Body of pancreas (tissue), 4 donors: ENCODE results near the gene LRRC53. TPM values are rescaled to one million over a fixed set of nuclear protein-coding genes. Genes with fewer than 3 reads are reported as not detected.

Experiments
- ATAC-seq: fragments of 150-250 bp; one replicate; pipeline ENCODE4 v1.9.1; 2016
- DNase-seq, 4 donors: peaks; one replicate each; pipeline ENCODE4 v3.0.0-alpha.2; 2019
- H3K27ac ChIP-seq, 4 donors: fragments of 200-600 bp; sonication (generic); 1 replicate in 3 of 4; 2 replicates in 1 of 4; pipeline versions ENCODE4 v1.5.1 to v1.6.1; 2016 to 2019; ENCODE audit warnings: mild to moderate bottlenecking in 1 of 4, mixed read lengths in 1 of 4, moderate library complexity in 1 of 4
- H3K27me3 ChIP-seq, 2 donors: fragments of 200-600 bp; sonication (generic); one replicate each; pipeline ENCODE4 v1.6.0; 2016; ENCODE audit warnings: mild to moderate bottlenecking in 1 of 2
- H3K36me3 ChIP-seq, 2 donors: fragments of 200-600 bp; sonication (generic); replicated peaks in 1 of 2; 2 replicates each; pipeline ENCODE4 v1.5.1; 2016; ENCODE audit warnings: low read depth in 2 of 2; ENCODE audit not compliant: insufficient read depth in 1 of 2
- H3K4me1 ChIP-seq: fragments of 200-600 bp; sonication (generic); one replicate; pipeline ENCODE4 v1.6.0; 2016
- H3K4me3 ChIP-seq, 2 donors: fragments of 200-600 bp; sonication (generic); 1 replicate in 1 of 2; 2 replicates in 1 of 2; pipeline ENCODE4 v1.5.1; 2016 to 2019
- H3K9me3 ChIP-seq, 3 donors: fragments of 200-600 bp; sonication (generic); 1 replicate in 2 of 3; 2 replicates in 1 of 3; pipeline ENCODE4 v1.5.1; 2016
- POLR2A ChIP-seq, 3 donors: fragments of 450-650 bp; IDR thresholded peaks; one replicate each; pipeline ENCODE4 v1.6.1; 2016; ENCODE audit warnings: antibody characterized with exemption in 3 of 3, mild to moderate bottlenecking in 2 of 3
- WGBS, 2 donors: methylation state at CpG; one replicate each; pipeline ENCODE4 v1.1.5; 2017; 5-methylcytosine and 5-hydroxymethylcytosine counted together
- intact Hi-C: fragments of 100-400 bp; cut with DNase I; formaldehyde crosslinking; loops from one replicate; pipeline ENCODE4 v1.15.1; 2023
- total RNA-seq, 2 donors: library from RNA; depleted of rRNA; stranded (reverse); fragments of >200 nt; gene quantifications; one replicate each; pipeline ENCODE4 v1.1.0, GENCODE V29; 2016
- TF ChIP-seq, protein P1 (sequence below), 7 experiments: fragments of 450-650 bp in 4 of 7; fragments of 200-600 bp in 3 of 7; sonication (generic) in 3 of 7; IDR thresholded peaks; one replicate each; pipeline ENCODE4 v1.5.1; 2016 to 2019; ENCODE audit warnings: antibody characterized with exemption in 7 of 7

Gene LRRC53
- total RNA-seq, 2 donors from 2014 or later = not detected

DNA sequence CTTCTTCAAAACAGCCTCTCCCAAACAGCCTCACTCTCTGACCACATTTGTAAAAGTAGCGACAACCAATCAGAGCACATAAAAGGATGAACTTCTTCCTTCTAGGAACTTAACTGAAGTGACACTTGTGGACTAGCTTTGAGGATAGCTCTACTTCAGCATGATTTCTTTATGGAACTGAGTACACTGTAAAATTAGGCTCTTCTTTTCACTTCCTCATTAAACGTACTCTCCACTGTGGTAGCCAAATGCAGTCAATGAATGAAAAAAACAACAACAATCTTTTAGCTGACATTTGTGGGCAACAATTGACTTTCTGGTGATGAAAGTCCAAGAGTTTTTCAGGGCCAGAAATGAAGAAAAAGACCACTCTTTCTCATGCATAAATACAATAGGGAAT is 9.6 kb downstream of the LRRC53 start:
- H3K36me3 ChIP-seq = no peaks in the 10 kb centered on the region
- WGBS, 2 donors = 53 to 54% methylated on average over 2 of the region's 2 CpGs
- DNase-seq = no peak
- H3K4me1 ChIP-seq = no peaks in the 10 kb centered on the region
- no peak overlapping the region for H3K27ac ChIP-seq
- H3K27me3 ChIP-seq = no peaks in the 10 kb centered on the region
- no peak for ATAC-seq
- no peak overlapping the region for H3K4me3 ChIP-seq
- no peaks in the 10 kb centered on the region for H3K9me3 ChIP-seq
- TF ChIP-seq, protein P1, sequence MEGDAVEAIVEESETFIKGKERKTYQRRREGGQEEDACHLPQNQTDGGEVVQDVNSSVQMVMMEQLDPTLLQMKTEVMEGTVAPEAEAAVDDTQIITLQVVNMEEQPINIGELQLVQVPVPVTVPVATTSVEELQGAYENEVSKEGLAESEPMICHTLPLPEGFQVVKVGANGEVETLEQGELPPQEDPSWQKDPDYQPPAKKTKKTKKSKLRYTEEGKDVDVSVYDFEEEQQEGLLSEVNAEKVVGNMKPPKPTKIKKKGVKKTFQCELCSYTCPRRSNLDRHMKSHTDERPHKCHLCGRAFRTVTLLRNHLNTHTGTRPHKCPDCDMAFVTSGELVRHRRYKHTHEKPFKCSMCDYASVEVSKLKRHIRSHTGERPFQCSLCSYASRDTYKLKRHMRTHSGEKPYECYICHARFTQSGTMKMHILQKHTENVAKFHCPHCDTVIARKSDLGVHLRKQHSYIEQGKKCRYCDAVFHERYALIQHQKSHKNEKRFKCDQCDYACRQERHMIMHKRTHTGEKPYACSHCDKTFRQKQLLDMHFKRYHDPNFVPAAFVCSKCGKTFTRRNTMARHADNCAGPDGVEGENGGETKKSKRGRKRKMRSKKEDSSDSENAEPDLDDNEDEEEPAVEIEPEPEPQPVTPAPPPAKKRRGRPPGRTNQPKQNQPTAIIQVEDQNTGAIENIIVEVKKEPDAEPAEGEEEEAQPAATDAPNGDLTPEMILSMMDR (IDR thresholded peaks at IDR 0.05) = no peak
- TF ChIP-seq POLR2A (IDR thresholded peaks at IDR 0.05) = no peak
- intact Hi-C loops = no loop called here

- intact Hi-C loops = no loop called here
- no peak for DNase-seq
Measured at GRCh38 chr1:74502432-74502831, 10.0 kb downstream of the LRRC53 start.

GRCh38 chr1:74498901-74499300 is 13.5 kb downstream of the LRRC53 start:
- H3K27me3 ChIP-seq = no peaks in the 10 kb centered on the region
- H3K27ac ChIP-seq = no peak overlapping the region
- H3K4me3 ChIP-seq = no peak overlapping the region
- H3K36me3 ChIP-seq = no peaks in the 10 kb centered on the region
- intact Hi-C loops = no loop called here
- WGBS, 2 donors = 63 to 68% methylated on average over 3 of the region's 3 CpGs
- no peak for ATAC-seq
- no peaks in the 10 kb centered on the region for H3K4me1 ChIP-seq
- H3K9me3 ChIP-seq = no peaks in the 10 kb centered on the region
- DNase-seq = no peak
- no peak for TF ChIP-seq POLR2A (IDR thresholded peaks at IDR 0.05)
- TF ChIP-seq, protein P1 (IDR thresholded peaks at IDR 0.05) = no peak

More at GRCh38 chr1:74502432-74502831, 10.0 kb downstream of the LRRC53 start:
- H3K27ac ChIP-seq = no peak overlapping the region
- H3K4me1 ChIP-seq = no peaks in the 10 kb centered on the region
- no peaks in the 10 kb centered on the region for H3K36me3 ChIP-seq
- H3K9me3 ChIP-seq = no peaks in the 10 kb centered on the region
- TF ChIP-seq, protein P1 (IDR thresholded peaks at IDR 0.05) = no peak
- no peak for TF ChIP-seq POLR2A (IDR thresholded peaks at IDR 0.05)
- H3K27me3 ChIP-seq = no peaks in the 10 kb centered on the region
- no peak for ATAC-seq
- WGBS, 2 donors = 27 to 30% methylated on average over 4 of the region's 4 CpGs
- no peak overlapping the region for H3K4me3 ChIP-seq

- Histone ChIP-seq H3K4me3 (no peak overlapping the region), H3K36me3 (no peaks in the 10 kb centered on the region), H3K27me3 (no peaks in the 10 kb centered on the region), H3K27ac (no peak overlapping the region), H3K4me1 (no peaks in the 10 kb centered on the region), H3K9me3 (no peaks in the 10 kb centered on the region)
- no peak for ATAC-seq
- DNase-seq = no peak
- intact Hi-C loops = no loop called here
- no peak for TF ChIP-seq POLR2A (IDR thresholded peaks at IDR 0.05)
- TF ChIP-seq, protein P1 (IDR thresholded peaks at IDR 0.05) = no peak
Measured at GRCh38 chr1:74496669-74497068, 15.7 kb downstream of the LRRC53 start.

- Histone ChIP-seq H3K4me1 (no peaks in the 10 kb centered on the region), H3K27me3 (no peaks in the 10 kb centered on the region), H3K27ac (no peak overlapping the region), H3K4me3 (no peak overlapping the region), H3K36me3 (no peaks in the 10 kb centered on the region), H3K9me3 (no peaks in the 10 kb centered on the region)
- intact Hi-C loops = no loop called here
- no peak for DNase-seq
- ATAC-seq = no peak
- WGBS, 2 donors = 33 to 47% methylated on average over 1 of the region's 1 CpG
- TF ChIP-seq, protein P1 (IDR thresholded peaks at IDR 0.05) = no peak
- no peak for TF ChIP-seq POLR2A (IDR thresholded peaks at IDR 0.05)
Measured at GRCh38 chr1:74486036-74486435, 26.4 kb downstream of the LRRC53 start.
